Measurements from ENCODE around the gene CGNL1.
A peak's percentile ranks its signal among the peaks of the same experiment; 100 is the strongest.

CGNL1 gene

DNA sequence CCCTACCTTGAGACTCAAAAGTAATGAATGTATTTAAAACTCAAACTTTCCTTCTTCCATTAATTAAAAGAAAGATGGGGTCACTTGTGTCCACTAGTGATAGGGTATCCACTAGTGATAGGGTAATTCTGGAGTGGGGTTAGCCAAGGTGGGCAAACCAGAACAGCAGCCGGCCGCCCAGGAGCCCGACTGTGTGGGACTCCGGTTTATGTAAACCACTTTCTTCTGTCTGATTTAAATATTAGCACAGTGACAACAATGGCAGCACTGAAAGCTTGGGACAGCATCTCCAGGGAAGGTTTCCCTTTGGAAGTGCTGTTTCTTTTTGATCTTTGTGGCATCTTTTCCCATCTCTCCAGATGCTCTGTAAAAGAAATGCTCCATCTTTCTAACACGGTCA lies 216.1 kb downstream of the CGNL1 start:
- H3K27me3 ChIP-seq: no peaks in the 10 kb centered on the region
- H3K36me3 ChIP-seq: no peaks in the 10 kb centered on the region; the same call in 1 of the 2 replicates
- peaks cover 12% of the 10 kb centered on the region for H3K4me1 ChIP-seq
- DNase-seq: no peak
- TF ChIP-seq, protein P1, sequence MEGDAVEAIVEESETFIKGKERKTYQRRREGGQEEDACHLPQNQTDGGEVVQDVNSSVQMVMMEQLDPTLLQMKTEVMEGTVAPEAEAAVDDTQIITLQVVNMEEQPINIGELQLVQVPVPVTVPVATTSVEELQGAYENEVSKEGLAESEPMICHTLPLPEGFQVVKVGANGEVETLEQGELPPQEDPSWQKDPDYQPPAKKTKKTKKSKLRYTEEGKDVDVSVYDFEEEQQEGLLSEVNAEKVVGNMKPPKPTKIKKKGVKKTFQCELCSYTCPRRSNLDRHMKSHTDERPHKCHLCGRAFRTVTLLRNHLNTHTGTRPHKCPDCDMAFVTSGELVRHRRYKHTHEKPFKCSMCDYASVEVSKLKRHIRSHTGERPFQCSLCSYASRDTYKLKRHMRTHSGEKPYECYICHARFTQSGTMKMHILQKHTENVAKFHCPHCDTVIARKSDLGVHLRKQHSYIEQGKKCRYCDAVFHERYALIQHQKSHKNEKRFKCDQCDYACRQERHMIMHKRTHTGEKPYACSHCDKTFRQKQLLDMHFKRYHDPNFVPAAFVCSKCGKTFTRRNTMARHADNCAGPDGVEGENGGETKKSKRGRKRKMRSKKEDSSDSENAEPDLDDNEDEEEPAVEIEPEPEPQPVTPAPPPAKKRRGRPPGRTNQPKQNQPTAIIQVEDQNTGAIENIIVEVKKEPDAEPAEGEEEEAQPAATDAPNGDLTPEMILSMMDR (IDR thresholded peaks at IDR 0.05; ENCODE audit: low read depth, low read length): no peak
- peak overlapping the region; percentile 56 for H3K4me3 ChIP-seq (ENCODE audit: low read depth, low read length)
- H3K9me3 ChIP-seq: no peaks in the 10 kb centered on the region

DNA sequence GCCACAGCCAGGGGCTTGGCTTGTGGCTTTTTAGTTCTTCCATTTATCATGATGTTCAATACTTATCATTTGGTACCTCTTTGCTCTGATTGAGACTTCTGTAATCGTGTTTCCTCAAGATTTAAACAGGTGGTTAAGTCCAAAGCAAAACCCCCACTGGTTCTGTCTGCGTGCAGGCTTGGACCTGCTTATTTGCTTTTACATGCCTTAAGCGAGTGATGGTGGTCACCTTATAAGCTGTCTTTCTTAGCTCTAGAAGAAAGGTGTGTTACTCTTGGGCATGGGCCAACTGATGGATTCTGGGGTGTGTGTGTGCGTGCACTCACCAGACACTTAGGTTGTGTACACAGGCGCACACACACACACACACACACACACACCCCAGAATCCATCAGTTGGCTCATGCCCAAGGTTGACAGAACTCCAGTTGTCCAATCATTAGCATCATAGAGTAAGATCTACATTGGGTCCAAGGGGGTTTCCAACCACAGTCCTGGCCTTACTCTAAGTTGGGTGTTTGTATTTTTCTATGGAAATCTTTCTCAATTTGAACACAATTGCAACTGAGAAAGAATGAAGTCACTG lies 216.6 kb downstream of the CGNL1 start:
- TF ChIP-seq, protein P1 (IDR thresholded peaks at IDR 0.05; ENCODE audit: low read depth, low read length): no peak
- Histone ChIP-seq H3K27me3 (no peaks in the 10 kb centered on the region), H3K36me3 (no peaks in the 10 kb centered on the region; the same call in 1 of the 2 replicates), H3K4me1 (peaks cover 12% of the 10 kb centered on the region), H3K4me3 (ENCODE audit: low read depth, low read length) (no peak overlapping the region), H3K9me3 (no peaks in the 10 kb centered on the region)
- DNase-seq: no peak

DNA sequence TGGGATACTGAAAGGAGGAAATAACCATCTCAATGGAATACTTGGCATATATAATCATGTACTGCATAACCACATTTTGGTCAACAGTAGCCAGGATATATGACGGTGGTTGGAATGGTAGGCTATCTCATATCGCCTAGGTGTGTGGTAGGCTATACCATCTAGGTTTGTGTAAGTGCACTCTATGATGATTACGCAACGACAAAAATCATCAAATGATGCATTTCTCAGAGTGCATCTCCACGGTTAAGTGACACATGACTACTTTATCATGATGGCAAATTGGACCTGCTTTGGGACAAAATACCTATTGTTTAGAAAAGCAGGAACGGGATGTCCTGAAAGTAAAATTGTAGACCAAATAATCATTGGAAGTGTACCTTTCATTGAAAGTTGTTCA lies 218.2 kb downstream of the CGNL1 start:
- TF ChIP-seq, protein P1 (IDR thresholded peaks at IDR 0.05; ENCODE audit: low read depth, low read length): no peak
- Histone ChIP-seq H3K27me3 (no peaks in the 10 kb centered on the region), H3K36me3 (no peaks in the 10 kb centered on the region; the same call in 1 of the 2 replicates), H3K9me3 (no peaks in the 10 kb centered on the region), H3K4me1 (peaks cover 12% of the 10 kb centered on the region), H3K4me3 (ENCODE audit: low read depth, low read length) (no peak overlapping the region)
- DNase-seq: no peak

DNA sequence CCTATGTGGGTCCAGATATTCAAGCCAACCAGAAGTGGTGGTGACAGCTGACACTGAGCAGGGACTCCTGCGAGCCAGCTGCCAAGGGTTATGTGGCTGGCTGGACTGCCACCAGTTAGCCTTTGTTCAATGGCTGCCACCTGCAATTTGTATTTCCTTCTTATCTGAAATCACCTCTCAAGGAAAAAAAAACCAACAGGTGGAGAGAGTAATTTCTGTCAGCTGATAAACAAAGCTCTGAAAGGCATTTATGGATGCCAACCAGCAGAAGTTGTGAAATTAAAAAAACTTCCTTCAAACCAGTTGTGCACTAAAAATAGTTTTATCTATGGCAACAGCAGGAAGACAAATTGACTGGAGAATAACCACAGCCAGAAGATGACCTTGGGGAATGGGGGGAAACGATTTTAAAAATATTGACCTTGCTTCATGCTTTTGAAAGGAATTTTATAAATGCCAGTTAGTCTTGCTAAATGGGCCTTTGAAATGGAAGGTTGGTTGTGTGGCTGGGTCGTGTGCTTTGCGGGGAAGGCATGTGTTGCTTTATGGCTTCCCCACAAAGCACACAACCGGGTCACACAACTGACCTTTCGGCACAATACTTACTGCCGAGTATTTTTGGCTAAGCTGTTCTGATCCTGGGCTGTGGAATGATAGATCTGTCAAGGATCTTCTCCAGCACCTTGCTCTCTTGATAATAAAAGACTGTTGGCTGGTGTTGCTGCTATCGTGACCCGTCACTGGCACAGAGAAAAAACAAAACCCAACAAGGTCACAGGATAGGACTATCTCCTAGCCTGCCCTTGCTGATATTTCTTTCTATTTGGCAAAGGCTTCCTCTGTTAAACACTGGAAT lies 218.9 kb downstream of the CGNL1 start:
- TF ChIP-seq, protein P1 (IDR thresholded peaks at IDR 0.05; ENCODE audit: low read depth, low read length): no peak
- Histone ChIP-seq H3K4me3 (ENCODE audit: low read depth, low read length) (no peak overlapping the region), H3K4me1 (peaks cover 12% of the 10 kb centered on the region), H3K36me3 (no peaks in the 10 kb centered on the region; the same call in 1 of the 2 replicates), H3K27me3 (no peaks in the 10 kb centered on the region), H3K9me3 (no peaks in the 10 kb centered on the region)
- peak; percentile 67 for DNase-seq

DNA sequence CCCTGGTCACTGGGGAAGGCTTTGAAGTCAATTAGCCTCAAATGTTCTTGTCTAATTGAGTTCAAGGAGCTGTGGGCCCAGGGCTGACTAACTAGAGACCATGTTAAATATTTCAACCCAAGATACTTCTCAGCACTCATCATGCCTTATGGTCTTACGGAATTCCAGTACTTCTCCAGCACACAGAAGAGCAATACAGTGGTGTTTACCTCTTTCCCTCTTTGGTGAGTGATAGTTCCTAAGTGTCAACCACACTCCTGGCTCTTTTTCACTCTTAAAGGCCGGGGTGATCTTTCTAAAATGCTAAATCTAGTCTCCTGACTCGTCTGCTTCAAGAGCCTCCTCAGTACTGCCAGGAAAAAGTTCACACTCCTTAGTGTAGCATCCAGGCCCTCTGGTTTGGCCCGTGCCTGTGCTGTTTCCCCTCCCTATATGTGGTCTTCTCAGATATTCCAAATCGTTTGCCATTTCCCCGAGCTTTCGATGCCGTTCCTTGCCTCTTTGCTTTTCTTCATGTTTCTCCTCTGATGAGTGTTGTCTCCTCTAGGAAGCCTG lies 220.1 kb downstream of the CGNL1 start:
- Histone ChIP-seq H3K27me3 (no peaks in the 10 kb centered on the region), H3K4me3 (ENCODE audit: low read depth, low read length) (no peak overlapping the region), H3K9me3 (no peaks in the 10 kb centered on the region), H3K36me3 (no peaks in the 10 kb centered on the region; the same call in 1 of the 2 replicates), H3K4me1 (peaks cover 12% of the 10 kb centered on the region)
- no peak for DNase-seq
- TF ChIP-seq, protein P1 (IDR thresholded peaks at IDR 0.05; ENCODE audit: low read depth, low read length): no peak
